Right lobe of liver (tissue), 4 donors: ENCODE data around the gene RAMP2.

Experiments
- CTCF ChIP-seq, 4 donors: fragments of 200-600 bp in 3 of 4; fragments of 450-650 bp in 1 of 4; IDR thresholded peaks; one replicate each; pipeline versions ENCODE4 v1.5.1 to v1.8.0; 2016 to 2022; ENCODE audit warnings: antibody characterized with exemption in 4 of 4, mild to moderate bottlenecking in 2 of 4
- POLR2A ChIP-seq: fragments of 450-650 bp; IDR thresholded peaks from one replicate; pipeline ENCODE4 v1.6.1; 2017; ENCODE audit warnings: antibody characterized with exemption, mild to moderate bottlenecking
- donor health status: DM: no; HTN: no; CAD: no.
- donor health status: DM: no; HTN: no; CAD: no.
- donor health status: DM: no; HTN: yes; CAD: no.

- no peak for TF ChIP-seq CTCF (IDR thresholded peaks at IDR 0.05)
- TF ChIP-seq POLR2A = no peak
Observed at GRCh38 chr17:42744283-42744805, 16.7 kb upstream of the RAMP2 start.
